ENCODE data around the gene LAPTM5. TPM values are rescaled to one million over a fixed set of nuclear protein-coding genes. Genes with fewer than 3 reads are reported as not detected.

LAPTM5 gene
- total RNA-seq, 1 donor from 2014 or later, result 0.56 TPM

DNA sequence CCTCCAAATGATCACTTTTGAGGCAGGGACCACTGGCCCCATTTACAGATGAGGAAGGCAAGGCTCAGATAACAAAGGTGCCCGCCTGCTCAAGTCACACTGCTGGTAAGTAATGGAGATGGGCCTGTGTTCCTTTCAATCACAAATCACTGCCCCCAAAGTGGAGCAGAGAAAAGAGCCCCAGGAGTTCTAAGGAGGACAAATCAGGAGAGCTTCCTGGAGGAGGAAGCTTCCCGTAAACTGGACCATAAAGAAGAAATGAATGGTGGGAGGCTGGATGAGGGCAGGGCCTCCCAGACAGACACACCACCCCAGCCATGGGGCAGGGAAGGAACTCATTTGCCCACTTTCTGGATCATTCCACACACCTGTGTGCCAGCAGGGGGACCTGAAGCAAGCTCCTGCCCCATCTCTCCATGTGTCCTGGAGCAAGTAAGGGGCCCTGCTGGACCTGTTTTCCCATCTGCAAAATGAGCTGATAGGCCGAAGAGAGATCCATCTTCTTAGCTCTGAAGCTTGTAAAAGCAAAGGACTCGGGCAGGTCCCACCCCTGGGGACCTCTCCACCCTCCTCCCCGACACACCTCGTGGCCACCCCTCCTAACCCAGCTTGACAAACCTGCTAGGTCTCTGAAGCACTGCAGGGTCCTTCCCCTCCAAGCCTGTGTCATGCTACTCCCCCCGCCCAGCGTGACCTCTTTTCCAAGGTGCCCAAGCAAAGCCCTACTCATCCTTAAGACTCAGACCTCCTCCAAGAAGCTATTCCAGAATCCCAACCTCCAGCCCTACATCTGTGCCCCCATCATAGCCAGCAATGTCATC, 5.5 kb downstream of the LAPTM5 start:
- TF ChIP-seq, protein P1, sequence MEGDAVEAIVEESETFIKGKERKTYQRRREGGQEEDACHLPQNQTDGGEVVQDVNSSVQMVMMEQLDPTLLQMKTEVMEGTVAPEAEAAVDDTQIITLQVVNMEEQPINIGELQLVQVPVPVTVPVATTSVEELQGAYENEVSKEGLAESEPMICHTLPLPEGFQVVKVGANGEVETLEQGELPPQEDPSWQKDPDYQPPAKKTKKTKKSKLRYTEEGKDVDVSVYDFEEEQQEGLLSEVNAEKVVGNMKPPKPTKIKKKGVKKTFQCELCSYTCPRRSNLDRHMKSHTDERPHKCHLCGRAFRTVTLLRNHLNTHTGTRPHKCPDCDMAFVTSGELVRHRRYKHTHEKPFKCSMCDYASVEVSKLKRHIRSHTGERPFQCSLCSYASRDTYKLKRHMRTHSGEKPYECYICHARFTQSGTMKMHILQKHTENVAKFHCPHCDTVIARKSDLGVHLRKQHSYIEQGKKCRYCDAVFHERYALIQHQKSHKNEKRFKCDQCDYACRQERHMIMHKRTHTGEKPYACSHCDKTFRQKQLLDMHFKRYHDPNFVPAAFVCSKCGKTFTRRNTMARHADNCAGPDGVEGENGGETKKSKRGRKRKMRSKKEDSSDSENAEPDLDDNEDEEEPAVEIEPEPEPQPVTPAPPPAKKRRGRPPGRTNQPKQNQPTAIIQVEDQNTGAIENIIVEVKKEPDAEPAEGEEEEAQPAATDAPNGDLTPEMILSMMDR (IDR thresholded peaks at IDR 0.05; ENCODE audit: partially characterized antibody, unreplicated experiment), result no peak
- H3K4me3 Mint-ChIP-seq (ENCODE audit: unreplicated experiment), result no peak overlapping the region
- no peak overlapping the region for H3K27ac Mint-ChIP-seq (ENCODE audit: unreplicated experiment)
- peaks cover 31% of the 10 kb centered on the region for H3K4me1 Mint-ChIP-seq (ENCODE audit: low read depth, unreplicated experiment)
- DNase-seq, result no peak
- H3K9me3 Mint-ChIP-seq (ENCODE audit: unreplicated experiment), result peaks cover 3% of the 10 kb centered on the region
- H3K36me3 Mint-ChIP-seq (ENCODE audit: unreplicated experiment), result no peaks in the 10 kb centered on the region
- peaks cover 9% of the 10 kb centered on the region for H3K27me3 Mint-ChIP-seq (ENCODE audit: unreplicated experiment)

DNA sequence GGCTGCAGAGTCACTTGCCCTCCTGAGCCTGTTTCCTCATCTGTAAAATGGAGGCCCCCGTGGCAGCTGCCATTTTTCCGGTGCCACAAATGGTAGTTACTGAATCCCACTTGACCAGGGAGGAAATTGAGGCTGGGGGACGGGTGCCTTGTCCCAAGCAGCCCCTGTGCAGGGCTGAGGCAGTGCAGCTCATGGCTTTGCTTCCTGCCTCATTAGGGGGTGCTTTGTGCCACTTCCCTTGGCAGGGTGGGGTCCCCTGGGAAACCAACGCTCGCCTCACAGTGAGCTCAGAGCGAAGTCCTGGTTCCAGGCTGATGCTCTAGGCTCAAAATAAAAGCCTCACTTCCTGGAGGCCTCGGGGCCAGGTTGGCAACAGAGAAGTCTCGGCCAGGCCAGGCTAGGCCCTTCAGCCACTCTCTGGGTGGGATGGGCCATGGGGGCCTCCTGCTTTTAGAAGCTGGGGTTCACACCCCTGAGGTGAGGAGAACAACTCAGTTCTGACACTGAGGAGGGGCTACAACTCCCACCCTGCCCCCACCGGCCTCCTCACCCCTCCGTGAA, 6.8 kb downstream of the LAPTM5 start:
- TF ChIP-seq, protein P1 (IDR thresholded peaks at IDR 0.05; ENCODE audit: partially characterized antibody, unreplicated experiment), result no peak
- Mint-ChIP-seq H3K9me3 (ENCODE audit: unreplicated experiment) (peaks cover 3% of the 10 kb centered on the region), H3K27me3 (ENCODE audit: unreplicated experiment) (peaks cover 10% of the 10 kb centered on the region), H3K36me3 (ENCODE audit: unreplicated experiment) (no peaks in the 10 kb centered on the region), H3K27ac (ENCODE audit: unreplicated experiment) (no peak overlapping the region), H3K4me1 (ENCODE audit: low read depth, unreplicated experiment) (peaks cover 32% of the 10 kb centered on the region), H3K4me3 (ENCODE audit: unreplicated experiment) (no peak overlapping the region)
- no peak for DNase-seq

DNA sequence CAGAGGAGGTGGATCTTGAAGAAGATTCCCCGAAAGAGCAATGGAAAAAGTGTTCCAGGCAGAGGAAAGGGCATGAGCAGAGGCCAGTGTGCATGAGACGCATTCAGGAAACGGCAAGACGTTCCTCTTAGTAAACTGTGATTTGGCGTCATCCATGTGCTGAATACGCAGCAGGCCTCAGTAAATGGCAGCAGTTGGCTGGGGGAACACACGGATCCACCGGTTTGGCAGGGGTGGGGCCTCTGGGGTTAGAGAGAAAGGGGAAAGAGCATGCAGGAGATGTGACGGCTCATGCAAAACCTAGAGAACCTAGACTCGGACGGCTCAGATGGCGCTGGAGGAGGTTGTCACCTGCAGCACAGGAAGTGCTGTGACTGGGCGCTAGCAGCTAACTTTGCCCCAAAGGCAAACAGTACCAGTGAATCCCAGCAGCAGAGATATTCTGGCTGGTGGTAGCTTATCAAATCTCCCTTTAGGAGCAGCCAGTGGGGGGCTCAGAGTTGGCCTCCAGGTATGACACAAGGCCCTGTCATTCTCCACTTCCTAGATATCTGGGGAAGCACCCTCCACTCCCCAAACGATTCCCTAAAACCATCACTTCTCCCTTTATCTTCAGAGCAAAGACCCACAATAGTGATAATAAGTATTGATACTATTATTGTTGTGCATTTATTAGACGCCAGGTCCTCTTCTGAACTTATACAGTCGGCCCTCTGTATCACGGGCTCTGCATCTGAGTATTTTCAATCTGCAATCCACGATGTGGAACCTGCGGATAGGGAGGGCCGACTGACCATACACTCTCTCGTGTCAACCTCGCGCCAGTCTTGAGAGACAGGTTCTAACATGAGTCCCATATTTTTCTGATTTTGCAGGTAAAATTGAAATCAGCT, 7.6 kb downstream of the LAPTM5 start:
- Mint-ChIP-seq H3K9me3 (ENCODE audit: unreplicated experiment) (peaks cover 3% of the 10 kb centered on the region), H3K27ac (ENCODE audit: unreplicated experiment) (no peak overlapping the region), H3K36me3 (ENCODE audit: unreplicated experiment) (no peaks in the 10 kb centered on the region), H3K4me3 (ENCODE audit: unreplicated experiment) (no peak overlapping the region), H3K27me3 (ENCODE audit: unreplicated experiment) (peaks cover 8% of the 10 kb centered on the region), H3K4me1 (ENCODE audit: low read depth, unreplicated experiment) (peaks cover 25% of the 10 kb centered on the region)
- TF ChIP-seq, protein P1 (IDR thresholded peaks at IDR 0.05; ENCODE audit: partially characterized antibody, unreplicated experiment), result no peak
- no peak for DNase-seq

DNA sequence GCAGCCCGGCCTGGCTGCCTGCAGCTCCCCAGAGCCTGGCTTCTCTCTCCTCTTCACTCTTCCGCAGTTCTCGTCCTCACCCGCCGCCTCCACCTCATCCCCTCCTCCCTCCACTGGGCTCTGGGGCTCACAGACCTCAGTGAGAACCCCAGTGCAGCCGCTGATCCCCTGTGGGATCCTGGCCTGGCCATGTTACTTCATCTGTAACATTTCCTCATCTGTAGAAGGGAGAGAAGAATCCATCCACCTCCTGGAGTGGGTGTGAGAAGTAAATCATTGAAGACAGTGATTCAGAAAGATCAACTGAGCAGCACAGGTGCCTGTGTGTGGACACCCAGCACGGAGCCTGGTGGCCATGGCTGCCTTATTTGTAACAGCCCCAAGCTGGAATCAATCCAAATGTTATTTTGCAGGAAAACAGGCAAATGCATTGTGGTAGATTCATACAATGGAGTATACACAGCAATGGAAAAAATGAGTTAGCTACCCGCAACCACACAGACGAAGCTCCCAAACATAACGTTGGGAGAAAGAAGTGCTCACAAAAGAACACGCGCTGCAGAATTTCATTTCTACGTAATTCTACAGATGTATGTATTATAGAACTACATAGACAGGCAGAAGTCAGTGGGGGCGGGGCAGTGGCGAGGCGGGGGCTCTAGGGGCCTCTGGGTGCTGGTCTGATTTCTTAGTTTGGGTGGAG, 8.7 kb downstream of the LAPTM5 start:
- H3K27ac Mint-ChIP-seq (ENCODE audit: unreplicated experiment), result peak overlapping the region; percentile 89
- no peak overlapping the region for H3K4me3 Mint-ChIP-seq (ENCODE audit: unreplicated experiment)
- no peaks in the 10 kb centered on the region for H3K36me3 Mint-ChIP-seq (ENCODE audit: unreplicated experiment)
- H3K9me3 Mint-ChIP-seq (ENCODE audit: unreplicated experiment), result peaks cover 5% of the 10 kb centered on the region
- no peak for DNase-seq
- H3K4me1 Mint-ChIP-seq (ENCODE audit: low read depth, unreplicated experiment), result peaks cover 25% of the 10 kb centered on the region
- TF ChIP-seq, protein P1 (IDR thresholded peaks at IDR 0.05; ENCODE audit: partially characterized antibody, unreplicated experiment), result no peak
- peaks cover 8% of the 10 kb centered on the region for H3K27me3 Mint-ChIP-seq (ENCODE audit: unreplicated experiment)
